HL-60/S4 (cell line): ENCODE results near the gene MECP2.

ENCODE experiments used
- in situ Hi-C: fragments of 300-500 bp; cut with MboI; formaldehyde crosslinking; loops from 2 replicates; pipeline ENCODE4 v1.14.3; 2022; ENCODE audit warnings: low sequenced_read_pairs

The MECP2 gene

DNA sequence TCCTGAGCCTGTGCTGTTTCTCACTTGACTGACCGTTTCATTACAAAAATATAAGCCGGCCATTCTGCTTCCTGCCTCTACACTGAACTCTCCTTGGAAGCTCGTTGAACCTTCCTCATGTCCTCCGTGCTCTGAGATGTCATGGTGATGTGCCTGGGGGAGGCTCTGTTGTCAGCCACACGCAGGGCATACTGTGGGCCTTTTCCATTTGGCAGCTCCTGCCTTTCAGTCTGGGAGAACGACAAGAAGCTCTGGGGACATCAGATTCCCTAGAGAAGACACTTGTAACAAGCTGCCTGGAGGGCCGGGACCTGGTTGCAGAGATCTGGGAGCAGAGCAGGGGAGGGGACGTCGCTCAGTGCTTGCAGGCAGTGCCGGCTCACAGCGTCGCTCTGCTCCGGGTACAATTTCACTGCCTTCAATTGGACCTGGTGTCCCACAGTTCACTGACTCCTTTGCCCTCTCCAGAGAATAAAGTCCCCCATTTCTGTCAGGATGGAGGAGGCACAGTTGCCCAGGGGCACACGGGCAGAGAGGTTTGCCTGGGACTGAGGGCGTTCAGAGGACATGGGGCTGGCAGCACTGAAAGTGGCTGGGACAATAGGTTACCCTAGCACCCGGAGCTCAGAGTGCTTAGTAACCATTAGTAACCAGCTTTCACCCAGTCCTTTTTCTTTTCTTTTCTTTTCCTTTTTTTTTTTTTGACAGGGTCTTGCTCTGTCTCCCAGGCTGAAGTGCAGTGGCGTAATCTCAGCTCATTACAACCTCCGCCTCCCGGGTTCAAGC is 19.1 kb upstream of the MECP2 start:
- in situ Hi-C loops, result no loop called here

DNA sequence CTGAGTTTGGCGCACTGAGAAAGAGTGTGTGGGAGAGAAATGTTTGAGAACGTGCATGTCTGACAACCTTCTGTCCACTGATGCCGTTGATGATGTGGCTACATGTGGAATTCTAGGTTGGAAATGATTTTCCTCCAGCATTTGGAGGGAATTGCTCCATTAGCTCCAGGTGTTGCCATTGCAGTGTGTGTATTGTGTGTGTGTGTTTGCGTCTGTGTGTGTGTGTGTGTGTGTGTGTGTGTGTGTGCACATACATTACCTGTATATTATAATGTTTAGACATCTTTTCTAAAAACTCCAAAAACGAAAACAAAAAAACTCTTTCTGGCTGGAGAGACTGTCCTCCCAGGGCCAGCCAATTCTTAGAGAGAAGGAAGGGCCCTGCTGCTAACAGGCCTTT is 18.2 kb upstream of the MECP2 start:
- in situ Hi-C loops, result no loop called here

DNA sequence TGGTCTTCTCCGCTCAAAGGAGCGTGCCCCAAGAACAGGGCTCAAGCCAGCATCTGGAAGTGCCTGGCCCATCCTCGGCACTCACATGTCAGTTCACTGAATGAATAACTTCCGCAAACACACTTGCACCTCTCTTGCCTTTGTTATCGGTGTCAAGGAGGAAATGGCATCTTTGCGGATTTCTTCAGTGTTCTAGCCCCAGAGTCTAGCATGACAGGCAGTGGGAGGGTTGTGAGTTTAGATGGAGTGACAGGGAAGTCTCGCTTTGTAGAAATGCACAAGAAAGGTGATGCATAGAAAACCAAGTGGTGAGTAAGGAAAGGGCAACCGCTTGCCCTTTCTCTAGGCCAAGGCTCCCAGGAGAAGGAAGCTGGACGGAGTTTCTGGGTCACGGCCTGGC is 17.6 kb upstream of the MECP2 start:
- in situ Hi-C loops, result no loop called here

DNA sequence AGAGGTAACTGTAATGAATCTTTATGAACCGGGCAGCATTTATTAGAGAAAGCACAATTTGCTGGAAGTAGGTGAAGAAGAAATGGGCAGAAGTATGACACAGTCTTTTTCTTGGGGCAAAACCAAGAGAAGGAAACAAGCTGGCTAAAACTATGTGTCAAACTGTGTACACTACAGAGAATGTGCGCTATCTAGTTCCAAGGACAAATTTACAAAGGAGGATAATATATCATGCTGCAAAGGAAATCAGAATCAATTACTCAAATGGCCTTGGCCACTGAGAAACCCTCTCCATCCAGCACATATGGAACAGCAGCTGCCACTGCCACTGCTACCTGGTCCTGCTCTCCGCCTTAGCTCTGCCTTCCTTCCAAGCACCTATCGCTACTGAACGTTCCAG is 17.1 kb upstream of the MECP2 start:
- in situ Hi-C loops, result no loop called here

DNA sequence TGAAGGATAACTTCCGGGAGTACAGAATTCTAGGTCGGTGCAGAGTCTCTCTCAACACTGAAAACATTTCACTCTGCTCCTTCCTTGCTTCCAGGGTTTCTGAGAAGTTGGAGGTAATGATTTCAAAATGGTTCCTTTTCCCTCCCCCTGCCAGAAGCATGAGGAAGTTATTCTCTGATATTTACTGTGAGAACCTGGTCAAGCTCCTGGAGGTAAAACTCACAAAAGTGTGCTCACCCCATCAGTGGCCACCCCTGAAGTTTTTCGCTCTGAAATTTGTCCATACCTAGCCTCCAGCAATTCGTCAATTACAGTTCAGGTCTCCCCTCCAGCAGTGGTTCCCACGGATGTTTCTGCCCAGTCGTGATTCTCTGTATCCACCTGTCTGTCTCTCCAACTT is 16.2 kb upstream of the MECP2 start:
- in situ Hi-C loops, result no loop called here

DNA sequence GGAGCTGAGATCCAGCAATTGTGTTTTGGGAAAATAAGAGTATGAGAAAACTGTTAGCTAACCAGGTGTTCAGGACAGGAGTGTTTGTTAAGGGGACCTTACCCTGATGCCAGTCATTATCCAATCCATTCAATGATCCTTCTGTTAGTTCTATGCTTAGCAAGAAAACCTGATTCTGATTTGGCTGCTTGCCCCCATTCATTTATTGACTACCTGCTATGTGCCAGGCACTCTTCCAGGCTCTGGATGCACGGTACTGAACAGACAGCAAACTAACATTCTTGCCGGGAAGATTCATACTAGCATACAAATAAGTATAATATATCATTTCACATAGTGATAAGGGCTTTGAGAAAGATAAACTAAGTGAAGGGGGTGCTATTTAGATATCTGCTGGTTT is 1.0 kb upstream of the MECP2 start:
- in situ Hi-C loops, result no loop called here

DNA sequence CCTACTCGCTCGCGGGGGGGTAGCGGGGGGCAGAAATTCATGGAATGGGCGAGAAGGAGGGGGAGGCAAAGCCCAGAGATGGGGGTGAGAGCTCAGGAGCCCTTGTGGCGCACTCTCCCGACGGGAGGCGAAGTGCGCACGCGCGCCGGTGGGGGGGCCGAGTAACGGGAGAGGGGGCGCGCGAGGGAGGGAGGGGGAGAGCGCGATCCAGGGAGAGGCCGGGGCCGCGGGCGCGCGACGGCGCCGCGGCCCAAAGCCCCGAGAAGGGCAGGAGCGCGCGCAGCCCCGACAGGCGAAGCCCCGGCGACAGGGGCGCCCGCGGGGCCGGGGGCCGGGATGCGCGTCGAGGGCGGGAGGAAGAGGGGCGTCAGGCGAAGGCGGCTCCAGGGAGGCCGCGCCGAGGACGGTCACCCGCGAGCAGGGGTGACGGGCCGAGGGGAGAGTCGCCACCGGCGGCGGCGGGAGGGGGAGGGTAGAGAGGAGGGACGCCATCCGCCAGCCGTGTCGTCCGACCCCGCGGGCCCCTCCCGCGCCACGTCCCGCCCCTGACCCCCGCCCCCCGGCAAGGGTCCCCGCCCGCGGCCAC is 421 bp downstream of the MECP2 start:
- in situ Hi-C loops, result no loop called here

DNA sequence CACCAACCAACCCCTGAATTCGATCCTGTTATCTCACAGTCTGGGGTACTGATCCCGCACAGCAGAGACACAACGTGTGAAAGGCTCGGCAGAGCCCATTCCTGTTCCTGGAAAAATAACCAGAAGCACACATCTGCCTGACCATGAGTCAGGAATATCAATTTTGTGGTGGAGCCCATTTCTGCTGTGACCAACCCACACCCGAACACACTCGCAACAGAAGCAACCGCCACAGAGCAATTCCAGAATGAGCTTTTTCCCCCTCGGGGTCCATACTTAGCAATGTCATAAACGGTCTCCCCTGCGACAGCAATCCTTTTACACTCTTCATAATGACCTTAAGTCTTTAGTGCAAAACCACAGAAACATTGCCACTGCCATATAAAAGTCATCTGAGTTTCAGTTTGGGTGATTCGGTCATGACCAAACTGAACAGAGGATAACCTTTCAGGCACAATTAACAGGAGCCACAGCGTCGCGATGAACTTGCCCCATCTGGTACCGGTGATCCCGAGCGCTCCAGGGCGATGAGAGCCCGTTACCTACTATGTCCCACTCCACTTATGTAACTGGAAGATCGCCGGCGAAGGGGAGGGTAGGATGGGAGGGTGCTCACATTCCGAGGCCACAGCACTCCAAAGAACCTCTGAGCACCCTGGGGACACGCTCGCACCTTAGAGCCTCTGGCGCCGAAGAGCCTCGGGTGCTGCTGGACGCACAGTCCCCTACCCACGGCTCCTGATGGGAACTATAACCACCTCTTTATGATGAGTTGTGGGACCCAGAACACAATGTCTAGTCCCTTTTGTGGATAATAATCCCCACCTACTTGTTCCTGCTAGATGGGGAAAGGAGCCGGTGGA is 1.1 kb downstream of the MECP2 start:
- in situ Hi-C loops, result no loop called here

DNA sequence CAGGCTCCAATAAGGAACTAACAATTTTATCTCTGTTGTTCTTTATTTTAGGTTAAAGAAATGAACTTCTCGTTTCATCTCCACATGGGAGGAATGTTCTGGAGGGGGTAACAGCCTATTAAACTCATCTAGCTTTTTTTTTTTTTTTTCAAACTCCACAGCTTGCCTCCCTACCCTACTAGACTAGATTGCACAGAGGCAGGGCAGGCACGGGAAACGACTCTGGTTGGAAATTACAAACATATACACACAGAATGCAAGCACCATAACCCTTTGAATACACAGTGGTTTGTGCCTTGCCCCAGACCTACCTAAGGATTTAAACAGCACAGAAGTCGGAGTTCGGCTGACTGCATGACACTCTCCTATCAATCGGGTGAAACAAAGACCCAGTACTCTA is 2.7 kb downstream of the MECP2 start:
- in situ Hi-C loops, result no loop called here

DNA sequence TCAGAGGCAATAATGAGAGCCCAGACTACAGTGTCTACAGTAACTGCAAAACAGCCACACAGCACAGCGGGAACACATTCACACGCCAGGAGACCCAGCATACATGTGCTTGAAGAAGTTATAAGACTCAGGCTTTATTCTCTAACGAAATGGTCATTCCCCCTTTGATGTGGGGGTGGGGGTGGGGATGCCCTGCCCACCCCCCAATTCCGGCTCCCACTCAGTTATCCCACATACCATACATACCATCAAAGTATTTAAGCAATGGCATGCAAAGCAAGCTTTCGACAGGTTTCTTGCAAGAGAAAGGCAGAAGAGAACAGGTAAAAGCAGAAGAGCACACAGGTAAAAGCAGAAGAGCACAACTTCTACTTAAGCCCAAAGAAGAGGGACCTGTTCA is 3.6 kb downstream of the MECP2 start:
- in situ Hi-C loops, result no loop called here

DNA sequence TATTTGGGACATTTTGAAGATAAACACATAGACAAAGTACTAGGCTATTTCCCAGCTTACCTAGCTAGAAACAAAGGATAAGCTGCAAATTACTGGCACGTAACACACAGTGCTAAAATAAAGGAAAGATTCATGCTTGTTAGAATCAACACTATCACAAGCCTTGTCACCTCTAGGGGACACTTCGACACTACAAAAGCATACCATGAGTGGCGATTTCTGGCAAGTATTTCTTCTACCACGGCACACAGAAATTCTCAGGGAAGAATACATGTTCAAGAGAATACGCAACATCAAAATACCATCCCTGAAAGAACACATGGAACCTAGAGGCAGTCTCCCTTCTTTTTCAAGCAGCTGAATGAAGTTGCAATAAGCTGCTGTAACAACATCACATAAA is 5.1 kb downstream of the MECP2 start:
- in situ Hi-C loops, result no loop called here

DNA sequence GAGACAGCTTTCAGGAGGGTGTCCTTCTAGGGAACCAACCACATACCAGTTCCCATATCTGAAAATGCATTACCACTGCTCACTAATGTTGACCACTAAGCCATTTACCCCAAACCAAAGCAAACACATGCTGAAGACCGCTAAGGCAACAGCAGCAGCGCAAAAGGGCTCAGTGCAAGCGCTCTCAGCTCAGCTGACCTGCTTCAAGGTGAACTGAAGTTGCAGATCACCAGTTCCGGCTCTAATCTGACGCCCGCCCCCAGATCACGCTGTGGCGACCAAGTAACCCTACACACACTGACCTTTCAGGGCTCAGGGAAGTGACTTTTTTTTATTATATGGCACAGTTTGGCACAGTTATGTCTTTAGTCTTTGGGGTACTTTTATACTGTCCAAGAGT is 5.8 kb downstream of the MECP2 start:
- in situ Hi-C loops, result no loop called here

DNA sequence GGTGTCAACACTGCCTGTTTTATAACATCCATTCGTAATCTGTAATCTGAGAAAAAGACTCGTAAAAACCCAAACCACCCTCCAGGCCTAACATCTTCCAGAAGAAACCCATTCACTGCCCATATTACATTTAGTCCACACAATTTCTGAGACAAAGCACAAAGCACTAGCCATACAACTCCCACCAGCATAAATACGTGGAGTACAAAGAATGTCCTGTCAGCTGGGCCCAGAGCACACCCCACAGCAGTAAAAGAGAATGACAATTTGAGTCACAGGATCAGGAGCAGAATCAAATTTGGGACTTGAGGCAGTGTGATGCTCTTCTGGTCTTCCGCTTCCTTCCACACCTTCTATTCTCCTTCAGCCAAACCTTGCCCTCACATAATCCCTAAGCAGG is 6.8 kb downstream of the MECP2 start:
- in situ Hi-C loops, result no loop called here

DNA sequence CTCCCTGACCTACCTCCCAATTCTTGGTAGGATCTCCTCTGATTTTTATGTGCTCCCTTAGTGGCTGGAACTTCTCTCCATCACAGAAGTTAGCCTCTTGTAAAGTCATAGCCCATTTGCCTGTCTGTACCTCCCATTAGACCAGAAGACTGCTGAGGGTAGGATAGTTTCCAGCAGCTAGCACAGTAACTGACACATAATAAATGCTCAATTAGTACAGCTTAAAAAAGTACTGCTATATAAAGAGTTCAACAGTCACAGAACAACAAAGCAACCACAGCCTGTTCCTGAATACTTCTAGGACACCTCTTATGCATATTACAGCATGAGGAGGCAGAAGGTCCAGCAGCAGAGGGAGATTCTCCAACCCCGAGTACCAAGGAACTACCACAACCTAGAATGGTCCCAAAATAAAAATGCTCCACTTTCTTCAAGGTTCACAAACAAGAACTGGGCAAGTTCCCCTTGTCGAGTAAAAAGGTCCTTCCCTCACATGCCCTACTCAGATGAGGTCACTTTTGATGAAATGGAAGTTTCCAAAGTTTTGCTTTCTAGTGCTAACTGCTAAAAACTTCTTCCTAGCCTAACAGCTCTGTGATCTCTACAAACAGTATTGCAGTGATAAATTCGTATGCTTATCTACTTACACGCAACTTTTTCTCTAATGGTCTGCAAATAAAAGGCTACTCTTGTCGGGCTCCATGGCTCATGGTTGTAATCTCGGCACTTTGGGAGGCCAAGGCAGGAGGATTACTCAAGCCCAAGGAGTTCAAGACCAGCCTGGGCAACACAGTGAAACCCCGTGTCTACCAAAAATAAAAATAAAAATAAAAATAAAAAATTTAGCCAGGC is 12.8 kb downstream of the MECP2 start:
- in situ Hi-C loops, result no loop called here

DNA sequence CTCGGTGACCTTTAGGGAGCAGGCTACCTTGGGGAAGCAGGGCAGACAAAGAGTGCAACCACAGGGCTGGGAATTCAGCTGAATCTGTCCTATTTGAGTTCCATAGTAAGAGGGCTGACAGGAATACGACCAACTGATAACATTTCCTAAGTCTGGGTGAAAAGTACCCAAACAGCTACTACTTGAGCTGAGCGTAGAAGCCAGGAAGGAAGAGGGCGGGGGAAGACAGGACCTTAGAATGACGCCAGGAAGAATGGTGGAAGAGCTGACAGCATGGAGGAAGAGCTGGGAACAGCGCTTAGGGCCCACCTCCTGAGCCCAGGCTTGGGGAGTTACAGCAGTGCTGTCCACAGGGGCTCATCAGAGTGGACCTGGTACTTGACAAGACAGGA is 14.4 kb downstream of the MECP2 start:
- in situ Hi-C loops, result no loop called here

DNA sequence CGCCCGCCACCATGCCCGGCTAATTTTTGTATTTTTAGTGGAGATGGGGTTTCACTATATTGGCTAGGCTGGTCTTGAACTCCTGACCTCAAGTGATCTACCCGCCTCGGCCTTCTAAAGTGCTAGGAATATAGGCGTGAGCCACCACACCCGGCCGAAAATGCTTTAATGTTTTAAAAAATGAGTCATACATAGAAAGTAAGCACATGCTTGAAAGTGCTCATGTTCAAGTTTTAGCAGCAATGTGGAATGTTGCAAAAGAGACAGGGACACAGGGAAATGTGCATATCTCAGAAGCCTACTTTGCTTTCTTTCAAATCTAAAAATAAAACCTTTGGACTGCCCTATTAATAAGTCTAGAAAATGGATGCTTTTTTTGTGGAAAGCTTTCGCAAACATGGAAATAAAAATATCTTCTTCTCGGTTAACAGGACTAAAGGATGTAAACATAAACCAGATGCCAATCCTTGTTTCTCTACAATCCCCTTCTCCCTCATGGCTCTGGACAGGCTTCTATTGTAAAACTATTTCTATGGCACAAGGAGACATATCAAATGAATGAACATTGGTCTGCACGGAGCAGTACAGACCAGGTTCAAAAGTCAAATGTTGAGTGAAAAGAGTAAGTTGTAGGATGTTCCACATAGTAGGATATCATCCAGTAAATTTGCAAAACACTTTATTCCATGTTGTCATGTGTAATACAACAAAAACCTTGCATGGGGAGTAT is 15.0 kb downstream of the MECP2 start:
- in situ Hi-C loops, result no loop called here

DNA sequence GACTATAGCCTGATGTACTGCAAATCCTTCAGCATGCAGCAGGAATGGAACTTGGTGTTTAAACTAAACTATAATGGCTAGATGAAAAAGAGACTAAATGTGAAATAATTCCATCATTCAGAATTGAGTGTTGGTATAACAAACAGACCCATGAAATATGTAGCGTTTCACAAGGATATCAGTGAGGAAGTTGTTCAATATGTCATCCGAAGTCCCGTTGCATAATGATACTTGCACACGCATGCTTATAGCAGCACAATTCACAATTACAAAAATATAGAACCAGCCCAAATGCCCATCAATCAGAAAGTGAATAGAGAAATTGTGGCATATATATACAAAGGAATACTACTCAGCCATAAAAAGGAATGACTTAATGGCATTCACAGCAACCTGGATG is 20.4 kb downstream of the MECP2 start:
- in situ Hi-C loops, result no loop called here

DNA sequence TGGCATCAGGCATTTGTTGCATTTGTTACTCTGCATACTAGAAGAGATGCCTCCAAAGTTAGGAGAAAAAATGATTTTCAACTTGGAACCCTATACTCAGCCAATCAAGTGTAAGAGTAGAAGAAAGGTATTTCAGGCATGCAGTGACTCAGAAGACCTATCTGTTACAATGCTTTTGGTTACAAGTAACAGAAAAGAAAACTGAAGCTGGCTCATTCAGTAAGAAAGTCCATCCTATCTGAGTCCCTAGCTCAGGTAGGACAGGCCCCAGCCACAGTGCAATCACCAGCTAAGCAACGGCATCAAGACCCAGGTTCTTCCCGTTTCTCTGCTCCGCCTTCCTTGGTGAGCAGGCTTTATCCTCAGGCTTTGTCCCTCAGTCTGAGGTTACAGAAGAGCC is 23.3 kb downstream of the MECP2 start:
- in situ Hi-C loops, result no loop called here

DNA sequence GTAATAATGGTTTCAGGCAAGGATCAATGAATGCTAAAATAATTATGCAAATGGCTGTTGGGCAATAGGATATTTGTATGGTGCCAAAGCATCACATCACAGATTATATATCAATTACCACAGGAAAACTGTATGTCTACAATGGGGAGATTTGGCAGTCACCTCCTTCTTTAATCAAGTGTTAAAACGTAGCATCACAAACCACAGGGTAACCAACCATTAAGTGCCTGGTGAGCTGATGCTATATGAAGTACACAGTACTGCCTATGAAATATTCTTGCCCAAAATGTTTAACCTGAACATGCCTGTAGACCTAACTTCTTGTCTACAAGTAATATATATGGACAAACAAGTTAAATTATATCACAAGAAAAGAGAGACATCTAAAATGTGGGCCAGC is 25.3 kb downstream of the MECP2 start:
- in situ Hi-C loops, result no loop called here

DNA sequence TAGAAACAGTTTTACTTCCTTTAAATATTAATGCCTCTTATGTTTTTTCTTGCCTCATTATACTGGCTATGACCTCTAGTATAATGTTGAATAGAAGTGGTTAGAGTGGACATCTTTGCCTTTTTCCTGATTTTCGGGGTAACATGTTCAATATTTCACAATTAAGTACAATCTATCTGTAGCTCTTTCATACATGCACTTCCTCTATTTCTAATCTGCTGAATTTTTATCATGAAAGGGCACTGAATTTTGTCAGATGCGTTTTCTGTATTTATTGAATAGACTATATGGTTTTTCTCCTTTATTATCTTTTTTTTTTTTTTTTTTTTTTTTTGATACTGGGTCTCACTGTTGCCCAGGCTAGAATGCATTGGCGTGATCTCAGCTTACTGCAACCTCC is 29.0 kb downstream of the MECP2 start:
- in situ Hi-C loops, result no loop called here
